HL-60 (cell line): ENCODE data around the gene OPTC.
"Not testable (repeated sequence)": the region's sequence is repeated elsewhere in the genome, so short reads cannot be mapped to it uniquely, and the experiment has no call there.

Experiments used
- DNase-seq, 2 experiments: peaks; one replicate each; pipeline ENCODE4 v3.0.0-alpha.2; 2010 to 2020; ENCODE audit warnings: low read depth in 1 of 2, low spot score in 1 of 2
- H3K27ac ChIP-seq: fragments of 250-450 bp; sonication (Bioruptor Pico); replicated peaks from 2 replicates; pipeline ENCODE4 v1.5.1; 2020; ENCODE audit warnings: mild to moderate bottlenecking, moderate library complexity
- H3K27me3 ChIP-seq: fragments of 250-450 bp; sonication (Bioruptor Pico); 2 replicates; pipeline ENCODE4 v1.5.1; 2021; ENCODE audit warnings: mild to moderate bottlenecking, moderate library complexity; ENCODE audit not compliant: insufficient read depth, poor library complexity, severe bottlenecking
- H3K4me3 ChIP-seq: replicated peaks from 2 replicates; pipeline ENCODE4 v1.5.1; 2011; ENCODE audit warnings: mild to moderate bottlenecking, control low read depth, low read length; ENCODE audit not compliant: insufficient read depth
- CTCF ChIP-seq: IDR thresholded peaks from one replicate; pipeline ENCODE4 v1.5.1; 2011; ENCODE audit warnings: low read length, control low read depth, inconsistent platforms; ENCODE audit not compliant: insufficient read depth
- GABPA ChIP-seq: IDR thresholded peaks from 2 replicates; pipeline ENCODE4 v1.6.1; 2012; ENCODE audit warnings: low read depth
- POLR2AphosphoS5 ChIP-seq: IDR thresholded peaks from 2 replicates; pipeline ENCODE4 v1.6.1; 2012; ENCODE audit warnings: low read depth
- REST ChIP-seq: IDR thresholded peaks from 2 replicates; pipeline ENCODE4 v1.6.1; 2012; ENCODE audit warnings: low read depth; ENCODE audit not compliant: insufficient replicate concordance
- SPI1 ChIP-seq: IDR thresholded peaks from 2 replicates; pipeline ENCODE4 v1.6.1; 2012; ENCODE audit warnings: low read depth, mild to moderate bottlenecking, borderline replicate concordance

The OPTC gene

GRCh38 chr1:203516906-203517305, 23.0 kb downstream of the OPTC start:
- Histone ChIP-seq H3K27ac (no peak overlapping the region), H3K4me3 (no peak overlapping the region), H3K27me3 (no peaks in the 10 kb centered on the region)
- TF ChIP-seq GABPA (no peak), SPI1 (no peak), REST (no peak), POLR2AphosphoS5 (no peak), CTCF (no peak)
- no peak for DNase-seq

GRCh38 chr1:203517426-203518110, 23.6 kb downstream of the OPTC start:
- TF ChIP-seq POLR2AphosphoS5: no peak
- no peak for TF ChIP-seq GABPA
- TF ChIP-seq SPI1: no peak
- no peak for TF ChIP-seq REST
- TF ChIP-seq CTCF: no peak
- no peak for DNase-seq
- H3K27ac ChIP-seq: no peak overlapping the region
- no peak overlapping the region for H3K4me3 ChIP-seq
- no peaks in the 10 kb centered on the region for H3K27me3 ChIP-seq

DNA sequence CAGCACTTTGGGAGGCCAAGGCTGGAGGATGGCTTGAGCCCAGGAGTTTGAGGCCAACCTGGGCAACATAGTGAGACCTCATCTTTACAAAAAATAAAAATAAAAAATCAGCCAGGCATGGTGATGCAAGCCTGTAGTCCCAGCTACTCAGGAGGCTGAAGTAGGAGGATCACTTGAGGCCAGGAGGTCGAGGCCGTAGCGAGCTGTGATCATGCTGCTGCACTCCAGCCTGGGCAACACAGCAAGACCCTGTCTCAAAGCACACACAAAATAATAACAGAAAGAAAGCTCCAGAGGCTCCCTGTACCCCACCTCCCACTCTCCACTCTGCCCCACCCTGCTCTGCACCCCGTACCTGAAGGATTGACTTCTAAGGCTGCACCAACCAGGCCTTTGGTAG, 24.2 kb downstream of the OPTC start:
- not testable (repeated sequence) for H3K27me3 ChIP-seq, H3K4me3 ChIP-seq, H3K27ac ChIP-seq, DNase-seq

- H3K4me3 ChIP-seq: no peak overlapping the region
- no peaks in the 10 kb centered on the region for H3K27me3 ChIP-seq
- TF ChIP-seq SPI1: no peak
- DNase-seq: no peak
- no peak overlapping the region for H3K27ac ChIP-seq
Measured at GRCh38 chr1:203518541-203518940, 24.6 kb downstream of the OPTC start.
